HG03025 (cell line): ENCODE data around the gene HOGA1.
"Not testable (repeated sequence)": the region's sequence is repeated elsewhere in the genome, so short reads cannot be mapped to it uniquely, and the experiment has no call there.

Experiments used
- ATAC-seq: cut with Tn5 transposase; IDR thresholded peaks from one replicate; pipeline ENCODE4 v1.9.1; 2021; ENCODE audit warnings: mild to moderate bottlenecking, moderate library complexity; ENCODE audit not compliant: unreplicated experiment, low FRiP score

HOGA1 gene

DNA sequence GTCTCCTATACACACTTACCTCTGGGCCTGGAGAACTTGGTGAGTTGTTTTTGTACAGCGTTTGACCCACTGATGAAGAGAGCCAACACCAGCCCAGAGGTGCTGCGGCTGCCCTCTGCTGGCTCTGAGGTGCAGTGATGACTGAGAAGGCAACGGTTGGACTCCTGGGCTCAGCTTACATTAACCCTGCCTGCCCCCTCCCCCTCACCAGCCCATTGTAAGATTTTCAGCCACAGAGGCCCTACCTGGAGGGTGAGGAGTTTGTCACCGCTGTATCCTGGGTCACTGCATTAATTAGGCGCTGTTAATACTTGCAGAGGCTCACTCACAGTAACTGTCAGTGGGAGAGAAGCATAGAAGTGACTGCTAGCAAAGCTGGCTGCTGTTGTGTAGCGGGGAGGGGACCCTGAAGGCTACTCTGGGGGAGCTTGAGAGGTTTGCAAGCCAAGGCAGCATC, 30.6 kb upstream of the HOGA1 start:
- no peak for ATAC-seq

DNA sequence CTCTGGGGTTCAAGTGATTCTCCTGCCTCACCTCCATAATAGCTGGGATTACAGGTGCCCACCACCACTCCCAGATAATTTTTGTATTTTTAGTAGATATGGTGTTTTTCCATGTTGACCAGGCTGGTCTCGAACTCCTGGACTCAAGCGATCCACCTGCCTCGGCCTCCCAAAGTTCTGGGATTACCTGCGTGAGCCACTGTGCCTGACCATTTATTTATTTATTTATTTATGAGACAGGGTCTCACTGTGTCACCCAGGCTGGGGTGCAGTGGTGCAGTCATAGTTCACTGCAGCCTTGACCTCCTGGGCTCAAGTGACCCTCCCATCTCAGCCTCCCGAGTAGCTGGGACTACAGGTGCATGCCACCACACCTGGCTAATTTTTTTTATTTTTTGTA, 29.9 kb upstream of the HOGA1 start:
- not testable (repeated sequence) for ATAC-seq

DNA sequence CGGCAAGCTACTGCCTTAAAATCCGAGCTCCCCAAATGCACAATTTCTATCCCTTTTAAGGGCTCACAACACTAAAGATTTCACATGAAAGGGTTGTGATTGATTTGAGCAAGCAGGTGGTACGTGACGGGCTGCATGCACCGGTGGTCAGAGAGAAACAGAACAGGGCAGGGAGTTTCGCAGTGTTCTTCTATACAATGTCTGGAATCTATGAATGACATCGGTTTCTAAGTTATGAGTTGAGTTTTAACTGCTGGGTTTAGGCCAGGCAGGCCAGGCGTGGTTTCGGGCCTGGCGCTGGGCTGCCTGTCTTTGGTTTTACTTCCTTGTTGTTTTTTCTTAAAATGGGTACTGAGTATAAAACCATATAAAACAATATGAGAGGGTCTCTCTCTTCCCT, 28.6 kb upstream of the HOGA1 start:
- not testable (repeated sequence) for ATAC-seq

DNA sequence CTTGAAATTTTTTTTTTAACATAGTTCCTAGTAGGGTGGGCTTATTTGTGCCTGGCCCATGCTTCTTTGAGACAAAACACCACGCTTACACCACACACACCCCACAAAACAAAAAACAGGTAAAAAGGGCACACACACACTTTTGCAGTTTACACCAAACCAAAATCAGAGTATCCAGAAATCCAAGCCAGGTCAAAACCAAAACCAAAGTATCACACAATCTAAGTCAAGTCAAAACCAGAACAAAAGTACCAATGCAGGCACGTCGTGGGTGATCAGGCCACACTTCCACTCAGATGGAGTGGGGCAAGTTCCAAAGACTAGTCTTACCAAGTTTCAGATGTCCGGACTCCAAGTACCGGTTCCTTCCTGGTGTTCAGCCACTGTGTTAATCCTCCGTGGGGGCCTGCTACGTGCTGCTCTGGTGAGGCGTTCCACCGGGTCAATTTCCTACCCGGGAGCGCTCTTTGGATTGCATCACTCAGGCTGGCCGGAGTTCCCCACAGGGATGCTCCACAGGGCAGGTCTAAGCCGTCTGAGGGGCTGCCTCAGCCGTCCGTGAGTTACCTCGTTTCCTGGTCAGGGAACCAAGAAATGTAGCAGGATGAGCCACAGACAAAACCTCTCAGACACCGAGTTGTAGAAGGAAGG, 23.3 kb upstream of the HOGA1 start:
- not testable (repeated sequence) for ATAC-seq

DNA sequence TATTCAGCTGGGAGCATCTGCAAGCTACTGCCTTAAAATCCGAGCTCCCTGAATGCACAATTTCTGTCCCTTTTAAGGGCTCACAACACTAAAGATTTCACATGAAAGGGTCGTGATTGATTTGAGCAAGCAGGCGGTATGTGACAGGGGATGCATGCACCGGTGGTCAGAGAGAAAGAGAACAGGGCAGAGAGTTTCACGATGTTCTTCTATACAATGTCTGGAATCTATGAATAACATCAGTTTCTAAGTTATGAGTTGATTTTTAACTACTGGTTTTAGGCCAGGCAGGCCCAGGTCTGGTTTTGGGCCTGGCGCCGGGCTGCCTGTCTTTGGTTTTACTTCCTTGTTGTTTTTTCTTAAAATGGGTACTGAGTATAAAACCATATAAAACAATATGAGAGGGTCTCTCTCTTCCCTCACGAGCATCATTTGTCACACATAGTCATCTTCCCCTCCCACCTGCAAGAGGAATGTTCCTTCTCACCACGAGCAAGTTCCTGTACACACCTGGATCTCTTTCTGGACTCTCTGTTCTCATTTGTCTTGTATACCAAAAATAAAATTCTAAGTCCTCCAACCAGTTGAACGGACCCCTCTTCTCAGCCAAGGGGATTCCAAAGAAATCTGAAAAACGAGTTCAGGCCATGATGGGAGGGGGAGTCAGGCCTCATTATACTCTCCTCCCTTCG, 22.7 kb upstream of the HOGA1 start:
- ATAC-seq: not testable (repeated sequence)

DNA sequence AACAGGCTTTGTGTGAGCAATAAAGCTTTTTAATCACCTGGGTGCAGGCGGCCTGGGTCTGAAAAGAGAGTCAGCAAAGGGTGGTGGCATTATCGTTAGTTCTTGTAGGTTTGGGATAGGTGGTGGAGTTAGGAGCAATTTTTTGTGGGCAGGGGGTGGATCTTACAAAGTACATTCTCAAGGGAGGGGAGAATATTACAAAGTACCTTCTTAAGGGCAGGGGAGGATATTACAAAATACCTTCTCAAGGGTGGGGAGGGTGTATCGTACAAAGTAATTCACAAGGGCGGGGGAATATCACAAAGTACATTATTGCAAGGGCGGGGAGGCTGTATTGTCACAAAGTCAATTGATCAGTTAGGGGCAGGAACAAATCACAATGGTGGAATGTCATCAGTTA, 21.9 kb upstream of the HOGA1 start:
- not testable (repeated sequence) for ATAC-seq

DNA sequence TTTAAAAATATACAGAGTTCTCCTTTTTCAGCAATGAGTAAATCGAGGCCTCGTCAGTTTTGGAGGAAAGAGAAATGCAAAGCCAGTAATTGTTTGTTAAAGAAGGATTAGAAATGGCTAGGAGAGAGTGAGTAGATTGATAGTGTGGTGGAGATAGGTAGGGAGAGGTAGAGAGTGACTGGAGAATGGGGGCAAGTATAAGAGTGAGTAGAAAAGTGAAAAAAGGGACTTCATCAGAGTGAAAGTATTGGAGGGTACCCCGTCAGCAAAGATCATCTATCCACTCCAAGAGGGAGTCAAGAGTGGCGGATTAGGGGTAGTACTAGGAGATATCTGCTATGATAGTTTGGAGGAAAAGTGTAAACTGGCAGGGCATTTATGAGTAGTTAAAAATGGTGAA, 20.9 kb upstream of the HOGA1 start:
- no peak for ATAC-seq

DNA sequence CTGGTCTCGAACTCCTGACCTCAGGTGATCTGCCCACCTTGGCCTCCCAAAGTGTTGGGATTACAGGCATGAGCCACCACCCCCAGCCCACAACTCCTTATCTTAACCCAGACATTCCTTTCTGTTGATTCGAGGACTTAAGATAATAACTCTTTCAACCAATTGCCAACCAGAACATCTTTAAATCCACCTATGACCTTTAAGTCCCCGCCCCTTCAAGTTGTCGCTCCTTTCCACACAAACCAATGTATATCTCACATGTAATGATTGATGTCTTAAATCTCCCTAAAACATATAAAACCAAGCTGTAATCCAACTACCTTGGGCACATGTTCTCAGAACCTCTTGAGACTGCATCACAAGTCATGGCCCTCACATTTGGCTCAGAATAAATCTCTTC, 19.4 kb upstream of the HOGA1 start:
- ATAC-seq: no peak

DNA sequence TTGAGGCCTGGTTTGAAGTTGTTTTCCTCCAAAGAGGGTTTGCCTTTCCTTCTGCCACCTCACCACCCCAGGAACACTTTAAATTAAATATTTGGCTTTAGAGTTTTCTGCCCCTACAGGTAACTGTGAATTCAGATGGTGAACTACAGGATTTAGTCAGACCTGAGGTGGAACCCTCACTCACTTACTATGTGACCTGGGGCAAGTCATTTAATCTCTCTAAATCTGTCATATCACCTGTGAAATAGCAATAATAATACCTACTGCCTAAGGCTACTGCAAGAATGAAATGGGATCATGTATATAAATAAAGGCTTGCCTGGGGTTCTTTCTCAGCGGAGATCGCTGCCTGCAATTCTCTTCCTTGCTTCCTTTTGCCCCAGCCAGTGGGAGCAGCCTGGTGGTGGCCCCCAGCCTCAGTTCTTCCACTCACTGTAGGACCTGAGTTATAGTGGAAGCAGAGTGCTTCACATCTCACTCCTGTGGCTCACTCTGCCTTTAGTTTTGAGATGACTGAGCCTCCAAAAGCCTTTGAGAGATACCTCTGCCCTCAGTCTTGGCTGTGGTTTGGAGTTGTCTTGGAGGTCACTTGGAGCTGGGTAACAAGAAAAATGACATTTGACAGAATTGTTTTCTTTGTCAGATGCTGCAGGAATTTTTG, 17.7 kb upstream of the HOGA1 start:
- ATAC-seq: no peak

DNA sequence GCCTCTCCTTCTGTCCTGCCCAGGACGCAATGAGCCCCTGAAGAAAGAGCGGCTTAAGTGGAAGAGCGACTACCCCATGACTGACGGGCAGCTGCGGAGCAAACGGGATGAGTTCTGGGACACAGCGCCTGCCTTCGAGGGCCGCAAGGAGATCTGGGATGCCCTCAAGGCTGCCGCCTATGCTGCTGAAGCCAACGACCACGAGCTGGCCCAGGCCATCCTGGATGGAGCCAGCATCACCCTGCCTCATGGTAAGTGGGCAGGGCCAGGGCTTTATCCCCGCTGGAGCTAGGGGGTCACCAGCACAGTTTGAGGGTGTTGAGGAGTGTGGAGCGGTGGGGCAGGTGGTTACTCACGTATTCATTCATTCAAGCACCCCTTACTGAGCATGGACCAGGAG, 16.3 kb upstream of the HOGA1 start:
- no peak for ATAC-seq

DNA sequence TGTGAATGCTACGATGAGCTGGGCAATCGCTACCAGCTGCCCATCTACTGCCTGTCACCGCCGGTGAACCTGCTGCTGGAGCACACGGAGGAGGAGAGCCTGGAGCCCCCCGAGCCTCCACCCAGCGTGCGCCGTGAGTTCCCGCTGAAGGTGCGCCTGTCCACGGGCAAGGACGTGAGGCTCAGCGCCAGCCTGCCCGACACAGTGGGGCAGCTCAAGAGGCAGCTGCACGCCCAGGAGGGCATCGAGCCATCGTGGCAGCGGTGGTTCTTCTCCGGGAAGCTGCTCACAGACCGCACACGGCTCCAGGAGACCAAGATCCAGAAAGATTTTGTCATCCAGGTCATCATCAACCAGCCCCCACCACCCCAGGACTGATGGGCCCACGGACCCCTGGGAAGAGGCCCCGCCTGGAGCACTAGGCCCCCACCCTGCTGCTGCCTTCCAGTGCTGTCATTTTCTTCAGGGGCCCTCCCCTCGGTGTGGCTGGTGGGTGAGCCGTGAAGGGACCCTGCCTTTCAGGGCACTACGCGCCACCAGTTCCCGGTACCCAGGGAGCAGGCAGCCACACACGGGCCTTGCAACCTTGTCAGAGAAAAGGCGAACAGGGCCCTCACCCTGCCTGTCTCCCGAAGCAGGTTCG, 13.9 kb upstream of the HOGA1 start:
- ATAC-seq: no peak

DNA sequence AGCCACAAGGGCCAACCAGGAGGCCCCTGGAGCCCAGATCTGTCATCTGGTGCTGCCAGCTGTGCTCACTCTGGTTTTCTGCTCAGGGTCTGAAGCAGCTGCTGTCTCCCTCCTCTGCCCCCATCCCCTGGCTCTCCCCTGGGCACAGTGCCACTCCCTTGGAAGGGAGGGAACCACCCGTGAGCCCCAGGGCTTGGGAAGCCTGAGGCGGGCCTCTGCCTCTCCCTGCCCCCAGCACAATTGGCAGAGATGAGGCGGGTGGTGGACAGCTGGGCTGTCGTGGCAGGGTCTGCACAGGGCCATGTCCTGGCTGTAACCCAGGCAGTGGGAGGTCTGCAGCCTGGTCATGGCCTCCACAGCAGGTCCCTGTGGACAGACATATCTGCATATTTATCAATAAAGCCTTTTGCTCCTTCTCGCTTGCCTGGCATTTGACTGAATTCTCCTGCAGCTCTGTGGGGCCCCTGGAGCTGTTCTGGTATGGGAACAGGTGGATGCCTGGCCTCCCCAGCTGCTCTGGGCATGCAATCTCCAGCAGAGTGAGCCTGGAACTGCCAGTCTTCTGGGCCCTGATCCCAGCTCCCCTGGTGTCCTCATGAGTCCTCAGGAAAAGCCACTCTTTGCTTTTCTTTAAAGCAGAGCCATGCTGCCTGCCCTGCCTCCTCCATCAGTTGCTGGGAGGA, 13.3 kb upstream of the HOGA1 start:
- no peak for ATAC-seq

DNA sequence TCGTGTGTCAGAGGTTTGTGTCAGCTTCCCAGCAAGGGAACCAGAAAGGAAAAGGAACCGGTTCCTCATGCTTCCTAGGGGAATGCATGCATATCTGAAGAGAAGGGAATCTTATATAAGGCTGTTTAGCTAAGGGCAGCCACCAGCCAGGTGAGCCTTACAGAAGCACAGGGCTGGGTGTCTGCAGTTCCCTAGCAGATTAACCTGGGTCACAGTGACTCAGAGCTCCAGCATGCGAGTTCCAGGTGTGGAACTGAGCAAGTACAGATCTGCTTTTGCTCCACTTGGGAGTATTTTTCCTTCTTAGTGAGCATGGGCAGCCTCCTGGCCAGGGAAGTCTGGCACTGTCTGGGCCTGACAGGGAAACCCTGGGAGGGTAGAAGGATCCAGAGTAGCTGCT, 12.6 kb upstream of the HOGA1 start:
- ATAC-seq: no peak

DNA sequence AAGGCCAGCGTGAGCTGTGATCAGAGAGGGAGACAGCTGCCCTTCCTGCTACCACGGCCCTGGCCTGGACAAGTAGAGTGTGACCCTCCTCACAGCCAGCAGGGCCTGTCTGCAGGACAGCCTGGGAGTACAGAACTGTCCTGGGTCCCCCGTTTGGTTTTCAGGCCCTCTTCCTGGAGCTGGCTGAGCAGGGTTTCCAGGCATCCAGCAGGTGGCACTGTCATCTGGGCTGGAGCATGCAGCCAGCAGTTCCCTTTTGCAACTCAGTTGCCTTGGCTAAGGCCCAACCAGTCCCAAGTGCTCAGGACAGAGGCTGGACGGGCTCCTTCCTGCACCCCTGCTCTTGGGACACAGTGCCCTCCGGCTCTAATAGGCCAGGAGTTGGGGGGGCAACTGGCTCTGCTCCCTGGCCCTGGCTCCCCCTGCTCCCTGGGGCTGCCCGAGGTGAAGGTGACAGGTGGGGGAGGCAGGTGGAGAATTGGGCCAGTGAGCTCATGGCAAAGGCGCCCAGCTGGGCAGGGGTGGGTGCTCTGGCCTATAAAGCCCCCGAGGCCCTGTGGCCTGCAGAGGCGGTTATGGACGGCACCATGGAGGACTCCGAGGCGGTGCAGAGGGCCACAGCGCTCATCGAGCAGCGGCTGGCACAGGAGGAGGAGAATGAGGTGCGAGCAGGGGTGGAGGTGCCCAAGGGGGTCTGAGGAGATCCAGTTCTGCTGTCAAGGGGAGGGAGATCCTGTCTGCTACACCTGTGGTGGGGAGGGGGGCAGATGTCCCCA, 11.8 kb upstream of the HOGA1 start, which contains the start of gene ANKRD2:
Gene ANKRD2, plus strand, starts transcription at position 566 of the 776 bp plus-strand sequence. Its CDS starts 10 bp downstream, at position 576.
- no peak for ATAC-seq

DNA sequence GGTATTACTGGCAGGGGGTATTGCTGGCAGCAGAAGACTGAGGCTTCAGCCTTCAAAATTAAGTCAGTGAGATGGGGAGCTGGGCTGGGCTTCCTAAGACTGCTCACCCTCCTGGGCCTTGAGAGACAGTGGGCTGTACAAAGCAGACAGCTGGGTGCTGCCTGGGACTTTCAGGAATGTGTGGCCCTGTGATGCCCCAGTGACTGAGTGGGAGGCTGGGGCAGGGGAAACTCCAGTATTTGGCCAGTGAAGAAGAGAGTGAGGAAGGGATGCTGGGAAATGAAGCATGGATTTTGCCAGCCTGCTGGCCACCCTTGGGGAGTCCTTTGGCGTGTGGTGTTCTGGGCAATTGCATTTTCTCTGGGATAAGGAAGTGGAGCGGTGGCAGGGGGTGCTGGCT, 11.2 kb upstream of the HOGA1 start:
- ATAC-seq: no peak

DNA sequence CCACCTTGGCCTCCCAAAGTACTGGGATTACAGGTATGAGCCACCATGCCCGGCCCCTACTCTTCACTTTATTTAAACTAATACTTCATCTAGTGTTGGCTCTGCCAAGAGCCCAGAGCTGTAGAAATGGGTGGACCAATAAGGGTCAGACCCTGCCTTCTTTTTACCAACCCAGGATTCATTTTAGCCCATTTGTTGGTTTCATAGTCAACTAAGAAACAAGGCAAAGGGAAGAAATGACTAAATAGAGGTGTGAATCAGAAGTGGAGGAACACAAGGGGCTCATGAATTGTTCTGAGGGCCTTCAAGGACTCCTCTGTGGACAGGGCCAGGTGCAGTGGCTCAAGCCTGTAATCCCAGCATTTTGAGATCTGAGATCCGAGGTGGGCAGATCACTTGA, 10.5 kb upstream of the HOGA1 start:
- ATAC-seq: no peak

DNA sequence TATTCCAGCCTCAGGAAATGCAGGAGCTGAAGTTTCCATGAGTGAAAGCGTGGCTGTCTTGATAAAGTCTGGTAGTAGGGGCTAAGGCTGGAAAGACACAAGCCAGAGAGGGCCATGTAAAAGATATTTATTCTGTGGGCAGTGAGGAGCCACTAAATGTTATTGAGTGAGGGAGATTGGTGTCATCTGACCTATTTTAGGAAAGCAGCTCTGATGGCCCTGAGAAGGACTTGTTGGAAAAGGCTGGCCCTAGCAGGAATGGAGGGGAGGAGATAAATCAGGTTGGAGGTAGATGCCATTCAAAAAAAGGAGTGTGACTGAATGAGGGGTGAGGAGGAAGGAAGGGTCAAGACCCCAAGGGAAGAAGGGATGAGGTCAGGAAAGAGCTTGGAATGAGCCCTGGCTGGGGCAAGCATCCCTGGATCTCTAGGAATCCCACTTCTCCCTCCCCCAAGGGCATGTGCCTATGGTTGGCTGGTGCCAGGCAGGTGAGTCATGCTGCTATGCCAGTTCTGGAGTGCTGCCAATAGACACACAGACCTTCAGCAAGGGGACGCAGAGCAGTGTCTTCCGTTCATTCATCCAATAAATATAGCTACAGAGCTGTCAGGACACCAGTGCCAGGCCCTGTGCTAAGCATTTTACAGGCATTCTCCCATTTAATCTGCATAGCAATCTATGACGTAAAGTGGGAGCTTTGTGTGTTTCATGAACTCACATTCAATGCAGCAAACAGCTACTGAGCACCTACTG, 9.6 kb upstream of the HOGA1 start:
- no peak for ATAC-seq

DNA sequence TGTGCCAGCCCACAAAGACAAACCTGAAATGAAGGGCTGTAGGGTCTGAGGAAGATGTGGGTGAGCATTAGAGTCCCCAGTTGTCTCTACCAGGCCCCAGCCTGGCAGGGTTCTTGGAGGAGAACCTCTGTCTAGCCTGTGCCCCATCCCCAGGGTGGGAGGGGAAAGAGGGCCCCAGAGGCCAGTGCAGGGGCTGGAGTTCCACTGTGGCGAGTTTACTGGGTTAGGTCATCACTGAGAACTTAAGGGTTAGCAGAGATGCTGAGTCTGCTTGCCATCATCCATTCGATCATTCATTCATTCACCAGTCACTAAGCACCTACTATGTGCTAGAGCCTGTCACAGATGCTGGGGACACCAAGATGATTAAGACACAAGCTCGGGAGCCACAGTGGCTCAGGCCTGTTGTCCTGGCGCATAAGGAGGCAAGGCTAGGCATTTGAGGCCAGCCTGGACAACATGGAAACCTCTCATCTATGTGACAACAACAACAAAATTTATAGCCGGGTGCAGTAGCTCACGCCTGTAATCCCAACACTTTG, 9.0 kb upstream of the HOGA1 start:
- ATAC-seq: no peak

DNA sequence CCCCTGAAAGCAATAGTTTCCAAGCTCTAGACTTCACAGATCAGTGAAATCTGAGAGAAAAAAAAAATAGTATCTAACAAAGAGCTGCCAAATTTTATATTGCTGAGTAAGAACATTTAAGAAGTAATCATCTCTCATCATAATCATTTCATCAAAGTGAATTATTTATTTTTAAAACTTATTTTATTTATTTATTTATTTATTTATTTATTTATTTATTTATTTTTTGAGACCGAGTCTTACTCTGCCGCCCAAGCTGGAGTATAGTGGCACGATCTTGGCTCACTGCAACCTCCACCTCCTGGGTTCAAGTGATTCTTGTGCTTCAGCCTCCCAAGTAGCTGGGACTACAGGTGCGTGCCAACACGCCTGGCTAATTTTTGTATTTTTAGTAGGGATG, 7.7 kb upstream of the HOGA1 start:
- not testable (repeated sequence) for ATAC-seq
